HUDEP-2 (cell line): ENCODE measurements around the gene CDT1.
"Not testable (repeated sequence)": the region's sequence is repeated elsewhere in the genome, so short reads cannot be mapped to it uniquely, and the experiment has no call there.

ENCODE experiments used
- DNase-seq, 76 experiments: peaks; one replicate each; lab custom pipeline; 2025; ENCODE audit not compliant: unreplicated experiment in 76 of 76; lab: John Stamatoyannopoulos, UW

Gene CDT1

GRCh38 chr16:88782454-88783390 is 20.9 kb upstream of the CDT1 start:
- peak in 40 of 76 experiments; percentile 13 to 56 (median 28) for DNase-seq

GRCh38 chr16:88783391-88784073 is 20.1 kb upstream of the CDT1 start:
- DNase-seq: peak in 1 of 76 experiments; percentile 41

- peak in 58 of 76 experiments; percentile 13 to 68 (median 44) for DNase-seq
Observed at GRCh38 chr16:88784074-88784855, 19.3 kb upstream of the CDT1 start.

GRCh38 chr16:88784856-88785105 is 18.8 kb upstream of the CDT1 start:
- peak in 1 of 76 experiments; percentile 32 for DNase-seq

DNA sequence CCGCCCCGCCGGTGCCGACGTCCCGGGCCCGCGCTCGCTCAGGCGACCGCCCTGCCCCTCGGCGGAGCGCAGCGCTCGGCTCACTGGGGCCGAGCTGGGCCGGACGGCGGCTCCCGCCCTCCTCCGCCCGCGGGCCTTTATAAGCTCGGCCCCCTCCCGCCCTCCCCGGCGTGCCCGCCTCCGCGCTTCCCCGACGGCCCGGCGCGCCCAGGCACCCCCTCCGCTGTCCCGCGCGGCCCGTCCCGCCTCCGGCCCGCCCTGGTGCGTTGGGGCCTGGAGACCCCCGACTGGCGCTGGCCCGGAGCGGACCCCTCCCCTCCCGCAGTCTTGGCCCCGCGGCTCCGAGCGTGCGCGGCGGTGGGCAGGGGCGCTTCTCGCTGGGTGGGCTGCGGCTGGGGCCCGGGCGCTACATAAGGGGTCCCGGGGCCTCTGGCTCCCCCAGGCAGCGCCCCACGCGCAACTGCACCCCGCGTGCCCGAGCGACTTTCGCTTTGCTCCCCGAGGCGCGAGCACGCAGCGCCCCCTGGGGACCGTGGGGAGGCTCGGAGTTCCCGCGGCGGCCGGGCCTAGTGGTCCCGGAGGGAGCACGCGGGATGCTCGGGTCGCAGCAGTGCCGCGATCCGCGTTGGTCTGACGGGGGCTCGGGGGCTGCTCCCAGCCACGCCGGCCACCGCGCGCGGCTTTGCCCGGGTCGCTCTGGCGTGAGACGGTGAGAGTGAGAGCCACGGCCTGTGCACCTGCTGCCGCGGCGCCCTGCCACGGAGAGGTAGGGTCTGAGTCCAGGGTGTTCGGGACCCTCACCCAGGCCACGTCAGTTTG is 18.3 kb upstream of the CDT1 start, which contains the start of gene PIEZO1:
Gene PIEZO1, minus strand, starts transcription at position 115 of the 819 bp plus-strand sequence. CDS start 256 bp downstream, outside the sequence.
- peak in 48 of 76 experiments; percentile 8 to 66 (median 45) for DNase-seq

DNA sequence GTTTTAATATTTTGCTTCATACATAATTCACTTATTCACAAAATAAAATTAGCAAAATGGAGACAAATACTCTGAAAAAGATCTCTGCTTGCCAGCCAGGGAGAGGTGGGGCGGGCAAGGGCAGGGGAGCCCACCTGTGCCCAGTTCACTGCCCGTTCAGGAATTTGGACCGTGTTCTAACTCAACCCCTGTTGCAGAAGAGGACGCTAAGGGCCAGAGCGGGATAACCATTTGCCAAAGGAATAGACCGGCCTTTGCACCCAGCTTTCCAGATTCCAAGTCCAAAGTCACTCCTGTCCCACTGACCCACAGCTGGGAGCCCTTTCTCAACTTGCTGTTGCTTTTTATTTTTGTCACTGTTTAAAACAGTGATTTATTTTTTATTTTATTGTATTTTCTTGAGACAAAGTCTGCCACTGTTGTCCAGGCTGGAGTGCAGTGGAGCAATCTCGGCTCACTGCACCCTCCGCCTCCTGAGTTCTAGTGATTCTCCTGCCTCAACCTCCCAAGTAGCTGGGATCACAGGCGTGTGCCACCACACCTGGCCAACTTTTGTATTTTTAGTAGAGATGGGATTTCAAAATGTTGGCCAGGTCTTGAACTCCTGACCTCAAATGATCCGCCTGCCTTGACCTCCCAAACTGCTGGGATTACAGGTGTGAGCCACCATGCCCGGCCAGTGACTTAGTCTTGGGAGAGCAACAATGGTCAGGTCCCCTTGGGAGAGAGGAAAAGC is 15.8 kb upstream of the CDT1 start:
- DNase-seq: no peak

- DNase-seq: not testable (repeated sequence)
Observed at GRCh38 chr16:88788749-88789148, 14.8 kb upstream of the CDT1 start.

- DNase-seq: no peak
Observed at GRCh38 chr16:88789594-88789993, 14.0 kb upstream of the CDT1 start.

DNA sequence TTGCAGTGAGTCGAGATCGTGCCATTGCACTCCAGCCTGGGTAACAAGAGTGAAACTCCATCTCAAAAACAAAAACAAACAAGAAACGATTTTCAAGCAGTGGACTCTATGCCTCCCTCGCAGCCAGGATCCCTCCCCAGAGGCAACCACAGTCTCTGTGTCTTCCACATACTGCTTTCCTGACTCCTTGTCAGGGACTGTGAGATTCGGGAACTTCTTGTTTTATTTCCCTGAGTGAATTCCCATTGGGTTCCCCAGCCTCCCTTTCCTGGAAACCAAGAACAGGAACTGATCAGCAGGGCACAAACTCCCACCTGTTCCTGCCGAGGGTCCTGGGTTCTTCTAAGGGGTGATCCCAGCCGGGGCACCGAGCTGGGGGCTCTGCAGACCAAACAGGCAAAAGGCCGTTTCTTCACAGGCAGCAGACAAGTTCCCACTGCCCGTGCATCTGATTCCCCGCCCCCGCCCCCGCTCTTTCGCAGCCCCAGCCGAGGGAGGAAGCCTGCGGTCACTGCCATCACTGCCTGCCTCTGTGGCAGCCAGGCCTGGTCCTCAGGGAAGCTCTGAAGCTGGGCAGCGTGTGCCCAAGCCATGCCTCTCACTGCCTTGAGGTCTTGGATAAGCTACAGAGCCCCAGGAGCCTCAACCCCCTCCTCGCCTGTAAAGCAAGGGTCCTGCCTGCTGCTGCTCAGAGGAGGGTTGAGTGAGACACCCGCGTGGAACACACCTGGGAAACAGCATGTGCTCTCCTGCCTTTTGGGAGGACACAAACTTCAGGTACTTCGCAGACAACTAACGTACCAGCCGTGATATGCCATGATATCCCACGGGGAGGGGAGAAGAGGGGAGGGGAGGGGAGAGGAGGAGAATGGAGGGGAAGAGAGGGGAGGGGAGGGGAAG is 13.0 kb upstream of the CDT1 start:
- DNase-seq: peak in 45 of 76 experiments; percentile 14 to 72 (median 46)

DNA sequence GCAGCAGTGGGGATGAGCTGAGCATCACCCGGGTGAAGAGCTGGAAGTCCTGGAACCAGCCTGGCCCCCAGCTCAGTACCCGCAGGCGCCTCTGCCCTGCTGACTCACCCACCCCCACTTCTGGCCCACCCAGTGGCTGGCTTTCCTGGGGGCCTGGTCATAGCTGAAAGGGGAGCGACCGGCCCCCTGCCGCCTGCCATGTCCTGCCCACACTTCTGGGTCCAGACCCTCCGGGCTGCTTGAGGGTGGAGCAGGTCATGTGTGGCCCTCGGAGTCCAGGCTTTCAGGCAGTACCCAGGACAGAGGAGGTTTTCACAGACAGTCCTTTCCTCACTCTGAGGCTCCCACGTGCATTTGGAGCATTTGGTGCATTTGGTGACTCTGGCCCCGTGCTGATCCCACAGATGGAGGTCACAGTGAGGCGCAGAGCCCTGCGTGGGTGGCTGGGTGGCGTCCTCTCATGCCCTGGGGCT is 11.5 kb upstream of the CDT1 start:
- peak in 58 of 76 experiments; percentile 23 to 84 (median 65) for DNase-seq

DNA sequence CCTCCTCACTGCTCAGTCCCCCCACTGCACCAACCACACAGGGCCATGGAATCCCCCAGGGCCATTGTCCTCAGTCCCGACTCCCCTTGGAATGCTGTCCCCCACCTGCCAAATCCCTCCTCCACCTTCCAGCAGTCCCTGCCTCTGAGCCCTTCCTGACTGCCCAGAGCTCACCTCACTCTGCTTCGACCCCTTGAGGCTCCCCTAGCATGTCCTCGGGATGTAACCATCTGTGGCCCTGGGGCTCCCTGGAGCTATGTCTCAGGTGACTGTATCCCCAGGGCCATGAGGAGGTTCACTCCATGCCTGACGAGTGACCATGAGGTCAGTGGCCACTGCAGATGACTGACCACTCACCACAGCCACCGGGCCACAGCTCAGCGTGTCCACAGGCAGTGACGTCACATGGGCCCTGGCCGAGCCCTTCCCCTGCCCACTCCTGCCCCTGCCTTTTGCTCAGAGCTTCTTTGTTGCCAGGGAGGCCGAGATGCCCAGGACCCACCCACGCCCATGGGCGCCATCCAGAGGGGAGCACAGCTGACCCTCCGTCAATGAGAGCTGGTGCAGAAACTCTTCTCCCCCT is 10.8 kb upstream of the CDT1 start:
- DNase-seq: peak in 7 of 76 experiments; percentile 29 to 48 (median 33)

DNA sequence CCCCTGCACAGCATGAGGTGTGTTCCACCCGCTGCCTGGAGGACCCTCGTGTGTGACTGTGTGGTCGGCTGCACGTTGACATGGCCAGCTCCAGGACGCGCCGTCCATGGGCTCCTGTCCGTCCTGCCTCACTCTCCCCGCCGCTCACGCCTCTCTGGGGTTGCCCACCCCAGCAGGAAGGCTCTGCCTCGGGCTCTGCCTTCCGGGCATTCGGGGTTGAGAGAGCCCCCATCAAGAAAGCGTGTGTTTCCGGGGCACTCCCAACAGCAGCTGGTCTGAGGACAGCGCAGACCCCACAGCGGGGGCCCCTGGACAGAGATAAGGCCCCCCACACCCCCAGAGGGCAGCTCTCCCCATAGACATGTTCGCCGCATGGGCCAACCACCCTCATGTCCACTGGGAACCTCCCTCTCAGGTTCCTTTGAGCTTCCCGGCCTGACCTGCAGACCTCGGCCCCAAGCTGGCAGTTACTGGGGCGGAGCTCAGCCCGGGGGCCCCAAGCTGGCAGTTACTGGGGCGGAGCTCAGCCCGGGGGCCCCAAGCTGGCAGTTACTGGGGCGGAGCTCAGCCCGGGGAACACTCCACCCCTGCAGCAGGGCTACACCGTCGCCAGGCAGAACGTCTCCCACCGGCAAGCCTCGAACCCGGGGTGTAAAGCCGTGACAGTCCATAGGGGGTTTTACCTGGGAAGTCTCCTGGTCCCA is 10.2 kb upstream of the CDT1 start:
- DNase-seq: peak in 68 of 76 experiments; percentile 19 to 83 (median 63)

DNA sequence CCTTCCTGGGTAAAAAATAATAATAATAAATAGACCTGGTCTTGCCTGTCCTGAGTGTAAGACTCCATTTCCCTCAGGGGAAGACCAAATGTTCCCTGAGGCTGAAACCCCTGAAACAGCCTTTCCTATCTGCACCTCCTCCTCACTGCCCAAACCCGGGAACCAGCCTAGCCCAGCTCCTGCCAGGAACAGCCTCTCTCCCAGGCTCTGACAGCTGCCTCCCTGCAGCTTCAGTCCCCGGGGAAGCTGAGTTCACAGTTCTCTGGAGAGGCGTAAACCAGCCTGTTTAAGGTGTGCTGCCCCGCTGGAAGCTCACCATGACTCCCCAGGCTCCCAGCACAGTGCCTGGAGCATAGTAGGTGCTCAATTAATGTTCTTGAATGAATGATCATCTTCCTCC is 7.3 kb upstream of the CDT1 start:
- DNase-seq: no peak

DNA sequence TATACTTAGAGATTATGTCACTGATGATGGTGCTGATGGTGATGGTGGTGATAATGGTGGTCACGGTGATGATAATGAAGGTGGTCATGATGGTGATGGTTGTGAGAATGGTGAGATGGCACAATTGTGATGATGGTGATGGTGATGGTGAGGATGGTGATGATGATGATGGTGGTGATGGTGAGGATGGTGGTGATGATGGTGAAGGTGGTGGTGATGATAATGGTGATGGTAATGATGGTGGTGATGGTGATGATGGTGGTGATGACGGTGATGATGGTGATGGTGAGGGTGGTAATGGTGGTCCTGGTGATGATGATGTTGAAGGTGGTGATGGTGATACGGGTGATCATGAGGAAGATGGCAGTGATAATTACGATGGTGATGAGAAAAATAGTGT is 5.5 kb upstream of the CDT1 start:
- no peak for DNase-seq

GRCh38 chr16:88798772-88799455 is 4.7 kb upstream of the CDT1 start:
- DNase-seq: peak in 47 of 76 experiments; percentile 16 to 79 (median 39)

- peak in 74 of 76 experiments; percentile 59 to 95 (median 85) for DNase-seq
Observed at GRCh38 chr16:88799569-88800276, 3.9 kb upstream of the CDT1 start.
